ENCODE measurements around the gene TYW1B.
"Not testable (repeated sequence)": the region's sequence is repeated elsewhere in the genome, so short reads cannot be mapped to it uniquely, and the experiment has no call there.

Gene TYW1B

GRCh38 chr7:72827839-72828591 lies at the start of gene TYW1B:
TSS of gene TYW1B (minus strand) at chr7:72828200. CDS start at chr7:72828075, 125 bp downstream.
- peak; percentile 99 for DNase-seq (ENCODE audit: low spot score)
- FAIRE-seq: peak; percentile 94

- not testable (repeated sequence) for DNase-seq (ENCODE audit: low spot score); FAIRE-seq
These were observed 39.6 kb upstream of the TYW1B start for GRCh38 chr7:72867591-72867990.

DNA sequence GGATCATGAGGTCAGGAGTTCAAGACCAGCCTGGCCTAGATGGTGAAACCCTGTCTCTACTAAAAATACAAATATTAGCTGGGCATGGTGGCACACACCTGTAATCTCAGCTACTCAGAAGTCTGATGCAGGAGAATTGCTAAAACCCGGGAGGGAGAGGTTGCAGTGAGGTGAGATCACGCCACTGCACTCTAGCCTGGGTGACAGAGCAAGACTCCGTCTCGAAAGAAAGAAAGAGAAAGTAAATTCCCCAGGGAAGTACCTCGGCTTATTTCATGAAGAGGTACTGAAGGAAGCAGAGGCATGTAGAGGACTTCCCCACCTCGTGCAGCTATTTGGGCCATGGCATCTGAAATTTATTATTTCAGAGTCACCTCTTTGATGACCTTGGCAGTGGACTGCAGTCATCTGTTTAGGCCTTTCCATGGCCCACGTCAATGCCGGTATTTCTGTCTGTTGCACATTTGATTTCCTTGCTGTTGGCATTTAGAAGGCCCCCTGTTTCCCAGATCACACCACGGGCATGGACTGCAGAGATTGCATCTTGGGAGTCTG lies 30.9 kb upstream of the TYW1B start:
- not testable (repeated sequence) for DNase-seq (ENCODE audit: low spot score); FAIRE-seq

DNA sequence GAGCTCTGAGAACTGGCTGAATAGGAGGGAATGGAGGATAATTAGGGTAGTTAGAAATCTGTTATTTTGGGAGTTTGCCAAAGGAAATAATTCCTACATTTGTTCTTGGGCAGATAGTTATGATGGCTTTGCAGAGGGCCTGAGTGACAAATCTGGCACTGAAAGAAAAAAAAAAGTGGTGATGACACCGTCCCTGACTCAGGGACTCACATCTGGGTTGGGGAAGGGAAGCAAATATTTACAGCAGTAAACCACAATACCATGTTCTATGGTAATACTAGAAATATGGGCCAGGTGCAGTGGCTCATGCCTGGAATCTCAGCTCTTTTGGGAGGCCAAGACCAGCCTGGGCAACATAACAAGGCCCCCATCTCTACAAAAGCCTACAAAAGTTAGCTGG lies 29.9 kb upstream of the TYW1B start:
- DNase-seq (ENCODE audit: low spot score): not testable (repeated sequence)

GRCh38 chr7:72855261-72855660 lies 27.3 kb upstream of the TYW1B start:
- not testable (repeated sequence) for FAIRE-seq; DNase-seq (ENCODE audit: low spot score)

More for the DNA sequence above, 29.9 kb upstream of the TYW1B start:
- FAIRE-seq: not testable (repeated sequence)

- not testable (repeated sequence) for DNase-seq (ENCODE audit: low spot score); FAIRE-seq
These were observed 24.9 kb upstream of the TYW1B start for GRCh38 chr7:72852937-72853336.

GRCh38 chr7:72850746-72851145 lies 22.7 kb upstream of the TYW1B start:
- not testable (repeated sequence) for DNase-seq (ENCODE audit: low spot score); FAIRE-seq

DNA sequence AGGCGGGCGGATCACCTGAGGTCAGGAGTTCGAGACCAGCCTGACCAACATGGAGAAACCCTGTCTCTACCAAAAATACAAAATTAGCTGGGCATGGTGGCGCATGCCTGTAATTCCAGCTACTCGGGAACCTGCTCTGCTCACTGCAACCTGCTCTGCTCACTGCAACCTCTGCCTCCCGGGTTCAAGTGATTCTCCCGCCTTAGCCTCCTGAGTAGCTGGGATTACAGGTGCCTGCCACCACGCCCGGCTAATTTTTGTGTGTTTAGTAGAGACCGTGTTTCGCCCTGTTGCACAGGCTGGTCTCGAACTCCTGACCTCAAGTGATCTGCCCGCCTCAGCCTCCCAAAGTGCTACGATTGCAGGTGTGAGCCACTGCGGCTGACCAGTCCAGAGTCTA lies 16.1 kb upstream of the TYW1B start:
- not testable (repeated sequence) for FAIRE-seq; DNase-seq (ENCODE audit: low spot score)

- FAIRE-seq; DNase-seq (ENCODE audit: low spot score): not testable (repeated sequence)
These were observed 15.2 kb upstream of the TYW1B start for GRCh38 chr7:72843166-72843565.

GRCh38 chr7:72840966-72841511 lies 13.0 kb upstream of the TYW1B start:
- not testable (repeated sequence) for FAIRE-seq; DNase-seq (ENCODE audit: low spot score)

DNA sequence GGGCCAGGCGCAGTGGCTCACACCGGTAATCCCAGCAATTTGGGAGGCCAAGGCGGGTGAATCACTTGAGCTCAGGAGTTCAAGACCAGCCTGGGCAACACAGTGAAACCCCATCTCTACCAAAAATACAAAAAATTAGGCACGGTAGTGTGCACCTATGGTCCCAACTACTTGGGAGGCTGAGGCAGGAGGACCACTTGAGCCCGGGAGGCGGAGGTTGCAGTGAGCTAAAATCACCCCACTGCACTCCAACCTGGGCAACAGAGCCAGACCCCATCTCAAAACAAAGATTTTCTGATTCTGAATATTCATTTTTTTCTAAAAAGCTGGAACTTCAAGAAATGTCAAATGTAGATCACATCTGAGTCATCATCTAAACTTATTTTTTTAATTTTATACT lies 10.3 kb upstream of the TYW1B start:
- DNase-seq (ENCODE audit: low spot score); FAIRE-seq: not testable (repeated sequence)

- peak; percentile 29 for FAIRE-seq
- DNase-seq (ENCODE audit: low spot score): not testable (repeated sequence)
These were observed 9.3 kb upstream of the TYW1B start for GRCh38 chr7:72837291-72837690.

GRCh38 chr7:72830567-72830966 lies 2.6 kb upstream of the TYW1B start:
- not testable (repeated sequence) for DNase-seq (ENCODE audit: low spot score); FAIRE-seq

- DNase-seq (ENCODE audit: low spot score) (peak; percentile 84), FAIRE-seq (peak; percentile 76)
These were observed 1.8 kb upstream of the TYW1B start for GRCh38 chr7:72829687-72830354.

GRCh38 chr7:72829291-72829686 lies 1.3 kb upstream of the TYW1B start:
- peak; percentile 99 for DNase-seq (ENCODE audit: low spot score)
- FAIRE-seq: peak; percentile 91

DNA sequence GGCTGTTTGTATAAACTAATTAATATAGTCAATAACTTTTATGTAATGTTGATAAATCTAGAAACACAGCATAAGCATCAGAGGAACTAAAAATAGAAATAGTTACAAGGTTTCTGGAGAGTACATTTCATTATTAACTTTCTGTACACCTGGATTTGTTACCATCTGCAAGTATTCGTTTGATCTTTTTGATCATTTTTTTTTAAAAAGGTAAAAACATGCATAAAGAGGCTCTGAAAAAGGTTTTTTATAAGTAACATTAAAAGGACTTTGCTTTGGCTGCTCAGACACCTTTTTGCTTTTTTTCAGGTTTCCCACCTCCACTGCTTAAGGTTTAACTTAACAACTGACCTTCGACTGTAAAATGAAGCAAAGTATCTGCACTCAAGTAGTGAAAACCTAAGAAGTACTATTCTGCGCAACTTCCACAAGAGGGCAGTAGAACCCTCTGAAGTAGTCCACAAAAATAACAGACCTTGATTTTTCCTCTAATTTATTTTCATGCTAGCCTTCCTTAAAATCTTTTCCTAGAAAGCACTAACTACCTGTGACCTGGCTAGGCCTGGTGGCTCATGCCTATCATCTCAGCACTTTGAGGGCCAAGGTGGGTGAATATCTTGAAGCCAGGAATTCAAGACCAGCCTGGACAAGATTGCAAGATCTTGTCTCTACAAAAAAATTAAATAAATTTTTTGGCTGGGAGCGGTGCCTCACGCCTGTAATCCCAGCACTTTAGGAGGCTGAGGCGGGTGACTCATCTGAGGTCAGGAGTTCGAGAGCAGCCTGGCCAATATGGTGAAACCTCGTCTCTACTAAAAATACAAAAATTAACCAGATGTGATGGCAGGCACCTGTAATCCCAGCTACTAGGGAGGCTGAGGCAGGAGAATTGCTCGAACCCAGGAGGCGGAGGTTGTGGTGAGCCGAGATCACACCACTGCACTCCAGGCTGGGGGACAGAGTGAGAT lies 4.0 kb downstream of the TYW1B start:
- FAIRE-seq: peak; percentile 79

DNA sequence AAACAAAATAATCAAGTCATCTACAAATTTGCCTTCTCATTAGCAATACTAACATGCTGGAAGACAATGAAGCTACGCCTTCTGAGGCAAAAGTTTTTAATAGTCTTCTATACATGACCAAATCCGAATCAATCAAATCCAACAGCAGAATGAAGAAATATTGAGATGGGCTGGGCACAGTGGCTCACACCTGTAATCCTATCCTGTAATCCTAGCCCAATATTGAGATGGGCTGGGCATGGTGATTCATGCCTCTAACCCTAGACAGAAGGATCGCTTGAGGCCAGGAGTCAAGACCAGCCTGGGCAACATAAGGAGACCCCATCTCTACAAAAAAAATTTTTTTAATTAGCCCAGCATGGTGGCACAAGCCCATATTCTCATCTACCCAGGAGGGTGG lies 5.5 kb downstream of the TYW1B start:
- not testable (repeated sequence) for DNase-seq (ENCODE audit: low spot score); FAIRE-seq

More for the DNA sequence above, 4.0 kb downstream of the TYW1B start:
- DNase-seq (ENCODE audit: low spot score): peak; percentile 25

- not testable (repeated sequence) for FAIRE-seq; DNase-seq (ENCODE audit: low spot score)
These were observed 9.2 kb downstream of the TYW1B start for GRCh38 chr7:72818663-72819361.

- not testable (repeated sequence) for FAIRE-seq; DNase-seq (ENCODE audit: low spot score)
These were observed 10.3 kb downstream of the TYW1B start for GRCh38 chr7:72817661-72818060.

Data from RCC 7860 (cell line).